Stimulated activated CD4-positive, alpha-beta T cell treated with anti-CD3 and anti-CD28 coated beads, TNF-alpha, amount 100 ng/mL, for 24 hours (primary cell): ENCODE results near the gene CNIH4.
"Not testable (repeated sequence)": the region's sequence is repeated elsewhere in the genome, so short reads cannot be mapped to it uniquely, and the experiment has no call there.

Experiments
- DNase-seq, 3 experiments: peaks; one replicate each; pipeline ENCODE4 v3.0.0-alpha.2; 2020; ENCODE audit warnings: low read depth in 3 of 3

The CNIH4 gene

GRCh38 chr1:224348137-224348536 lies 8.5 kb upstream of the CNIH4 start:
- DNase-seq, result no peak

GRCh38 chr1:224349716-224350115 lies 7.0 kb upstream of the CNIH4 start:
- not testable (repeated sequence) for DNase-seq

- not testable (repeated sequence) for DNase-seq
Measured at GRCh38 chr1:224352436-224353085, 4.1 kb upstream of the CNIH4 start.

GRCh38 chr1:224353975-224354925 lies 2.4 kb upstream of the CNIH4 start:
- no peak for DNase-seq

- DNase-seq, result no peak
Measured at GRCh38 chr1:224357626-224358124, 996 bp downstream of the CNIH4 start.

- no peak for DNase-seq
Measured at GRCh38 chr1:224358237-224358636, 1.6 kb downstream of the CNIH4 start.

GRCh38 chr1:224359207-224359606 lies 2.5 kb downstream of the CNIH4 start:
- DNase-seq, result no peak

GRCh38 chr1:224368409-224368808 lies 11.7 kb downstream of the CNIH4 start:
- no peak for DNase-seq

- no peak for DNase-seq
Measured at GRCh38 chr1:224373008-224373590, 16.4 kb downstream of the CNIH4 start.

- DNase-seq, result no peak
Measured at GRCh38 chr1:224375059-224375458, 18.4 kb downstream of the CNIH4 start.

- peak in 1 of 3 experiments; percentile 32 for DNase-seq
Measured at GRCh38 chr1:224377676-224378006, 21.0 kb downstream of the CNIH4 start.

- no peak for DNase-seq
Measured at GRCh38 chr1:224378855-224379631, 22.4 kb downstream of the CNIH4 start.

- peak in 2 of 3 experiments; percentile 24 to 55 for DNase-seq
Measured at GRCh38 chr1:224380003-224380402, 23.3 kb downstream of the CNIH4 start.

GRCh38 chr1:224381880-224382548 lies 25.3 kb downstream of the CNIH4 start:
- no peak for DNase-seq

GRCh38 chr1:224383218-224383617 lies 26.5 kb downstream of the CNIH4 start:
- no peak for DNase-seq

GRCh38 chr1:224387302-224387912 lies 30.7 kb downstream of the CNIH4 start:
- no peak for DNase-seq

- DNase-seq, result no peak
Measured at GRCh38 chr1:224387943-224388342, 31.3 kb downstream of the CNIH4 start.

GRCh38 chr1:224390517-224390916 lies 33.8 kb downstream of the CNIH4 start:
- DNase-seq, result no peak

- no peak for DNase-seq
Measured at GRCh38 chr1:224392411-224393249, 36.0 kb downstream of the CNIH4 start.

- DNase-seq, result no peak
Measured at GRCh38 chr1:224393294-224393693, 36.6 kb downstream of the CNIH4 start.
